Ovary (tissue), 3 donors: Measurements from ENCODE around the gene NCK2.

Source experiments
- POLR2A ChIP-seq: fragments of 450-650 bp; IDR thresholded peaks from one replicate; pipeline ENCODE4 v1.6.1; 2017; ENCODE audit warnings: antibody characterized with exemption, mild to moderate bottlenecking, moderate library complexity
- TF ChIP-seq, protein P1 (sequence below), 3 donors: fragments of 450-650 bp in 2 of 3; fragments of 200-600 bp in 1 of 3; IDR thresholded peaks; one replicate each; pipeline versions ENCODE4 v1.5.1 to v1.8.0; 2016 to 2022; ENCODE audit warnings: antibody characterized with exemption in 3 of 3, mild to moderate bottlenecking in 1 of 3
- donor health status: DM: no; HTN: no; CAD: no.

DNA sequence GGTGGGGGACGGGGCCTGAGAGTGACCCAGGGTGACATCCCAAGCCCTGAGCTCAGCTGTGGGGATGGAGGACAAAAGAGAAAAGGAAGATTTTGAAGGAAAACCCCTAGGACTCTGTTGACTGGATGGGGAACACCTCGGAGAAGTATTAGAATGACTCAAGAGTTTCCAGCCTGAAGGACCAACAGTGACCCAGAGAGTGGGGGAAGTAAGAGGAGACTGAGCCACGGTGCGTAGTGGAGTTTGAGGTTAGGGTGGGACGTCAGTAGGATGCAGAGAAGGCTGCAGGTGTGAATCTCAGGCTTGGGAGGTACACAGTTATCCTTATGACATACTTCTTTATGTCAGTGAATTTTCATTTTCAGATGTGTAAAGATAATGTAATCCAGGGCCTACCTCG is 119.5 kb downstream of the NCK2 start:
- TF ChIP-seq, protein P1, sequence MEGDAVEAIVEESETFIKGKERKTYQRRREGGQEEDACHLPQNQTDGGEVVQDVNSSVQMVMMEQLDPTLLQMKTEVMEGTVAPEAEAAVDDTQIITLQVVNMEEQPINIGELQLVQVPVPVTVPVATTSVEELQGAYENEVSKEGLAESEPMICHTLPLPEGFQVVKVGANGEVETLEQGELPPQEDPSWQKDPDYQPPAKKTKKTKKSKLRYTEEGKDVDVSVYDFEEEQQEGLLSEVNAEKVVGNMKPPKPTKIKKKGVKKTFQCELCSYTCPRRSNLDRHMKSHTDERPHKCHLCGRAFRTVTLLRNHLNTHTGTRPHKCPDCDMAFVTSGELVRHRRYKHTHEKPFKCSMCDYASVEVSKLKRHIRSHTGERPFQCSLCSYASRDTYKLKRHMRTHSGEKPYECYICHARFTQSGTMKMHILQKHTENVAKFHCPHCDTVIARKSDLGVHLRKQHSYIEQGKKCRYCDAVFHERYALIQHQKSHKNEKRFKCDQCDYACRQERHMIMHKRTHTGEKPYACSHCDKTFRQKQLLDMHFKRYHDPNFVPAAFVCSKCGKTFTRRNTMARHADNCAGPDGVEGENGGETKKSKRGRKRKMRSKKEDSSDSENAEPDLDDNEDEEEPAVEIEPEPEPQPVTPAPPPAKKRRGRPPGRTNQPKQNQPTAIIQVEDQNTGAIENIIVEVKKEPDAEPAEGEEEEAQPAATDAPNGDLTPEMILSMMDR (IDR thresholded peaks at IDR 0.05): no peak
- TF ChIP-seq POLR2A: no peak
